HG02642 (cell line): Measurements from ENCODE around the gene B3GALNT2.
A peak's percentile ranks its signal among the peaks of the same experiment; 100 is the strongest.

Experiments used
- ATAC-seq: cut with Tn5 transposase; IDR thresholded peaks from one replicate; pipeline ENCODE4 v1.9.1; 2021; ENCODE audit warnings: mild to moderate bottlenecking; ENCODE audit not compliant: unreplicated experiment, poor library complexity

Gene B3GALNT2

DNA sequence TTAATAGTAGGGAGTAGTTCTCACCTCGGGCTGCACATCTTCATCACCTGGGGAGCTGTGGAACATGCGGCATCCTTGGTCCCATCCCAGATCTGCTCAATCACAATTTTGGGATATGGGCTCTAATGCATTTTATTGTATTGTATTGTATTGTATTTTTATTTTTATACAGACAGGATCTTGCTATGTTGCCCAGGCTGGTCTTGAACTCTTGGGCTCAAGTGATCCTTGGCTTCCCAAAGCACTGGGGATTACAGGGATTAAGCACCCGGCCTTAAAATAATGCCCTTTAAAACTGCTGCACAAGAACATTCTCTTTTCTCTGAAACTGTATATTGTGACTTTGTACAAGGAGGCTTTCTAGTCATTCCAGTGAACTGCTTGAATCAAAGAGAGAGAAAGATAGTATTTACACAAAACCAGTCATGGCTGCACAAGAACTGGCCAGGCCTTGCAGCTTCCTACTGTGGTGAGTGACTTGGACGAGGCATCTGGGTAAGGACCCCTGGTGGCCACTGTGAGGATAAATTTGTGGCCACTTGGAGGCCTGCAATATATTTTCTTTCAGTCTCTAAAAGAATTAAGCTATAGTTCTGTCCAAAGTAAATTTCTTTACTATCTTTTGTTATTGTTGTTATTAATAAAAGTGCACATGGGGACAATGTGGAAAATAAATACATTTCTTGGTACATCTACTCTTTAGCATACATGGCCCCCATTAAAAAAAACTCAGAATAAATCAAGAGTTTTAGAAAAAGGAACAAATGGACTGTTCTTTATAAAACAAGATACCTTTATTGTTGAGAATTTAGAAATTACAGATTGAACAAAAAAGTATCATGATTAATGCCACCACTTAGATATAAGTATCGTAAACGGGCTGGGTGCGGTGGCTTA is 89.0 kb downstream of the B3GALNT2 start:
- ATAC-seq: peak; percentile 71

- no peak for ATAC-seq
Measured at GRCh38 chr1:235411489-235412486, 92.5 kb downstream of the B3GALNT2 start.

- ATAC-seq: no peak
Measured at GRCh38 chr1:235410467-235410866, 93.8 kb downstream of the B3GALNT2 start.

- no peak for ATAC-seq
Measured at GRCh38 chr1:235409042-235409820, 95.0 kb downstream of the B3GALNT2 start.

DNA sequence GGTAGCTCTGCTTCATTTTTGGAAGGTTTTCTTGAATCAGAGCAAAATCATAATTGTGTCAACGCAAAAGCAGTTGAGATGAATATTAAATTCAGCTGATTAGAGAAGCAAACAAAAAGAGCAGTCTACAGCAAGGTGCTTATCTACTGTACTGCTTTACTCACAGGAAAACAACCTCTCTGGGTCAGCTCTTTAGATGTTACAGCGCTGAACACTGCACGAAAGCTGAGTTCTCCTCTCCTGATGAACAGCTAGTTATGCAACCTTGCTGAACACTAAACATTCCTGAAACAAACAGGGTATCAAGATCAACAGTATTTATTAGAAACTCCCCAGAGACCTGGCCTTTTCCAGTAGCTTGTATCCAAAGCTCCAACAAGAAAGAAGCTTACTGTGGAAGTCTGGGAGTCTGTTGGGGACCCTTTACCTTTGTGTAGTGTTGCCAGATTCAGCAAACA is 95.7 kb downstream of the B3GALNT2 start:
- ATAC-seq: no peak

DNA sequence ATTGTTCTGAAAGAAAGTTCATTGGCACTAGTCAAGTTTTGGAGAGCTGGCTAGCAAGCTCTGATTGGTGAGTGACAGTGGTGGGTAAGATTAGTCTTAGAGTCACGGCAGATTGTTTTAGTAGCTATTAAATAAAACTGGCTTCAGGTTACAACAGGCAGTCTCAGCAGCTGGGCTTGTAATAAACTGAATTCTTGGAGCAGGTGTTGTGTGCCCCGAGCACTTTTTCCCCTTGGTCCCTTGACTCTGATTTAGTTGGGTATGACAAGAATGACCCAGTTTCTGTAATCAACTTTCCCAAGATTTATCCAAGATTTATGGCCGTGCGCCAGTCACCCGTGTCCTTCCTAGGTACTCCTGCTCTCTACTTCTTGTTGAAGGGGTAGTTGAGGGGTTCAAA is 96.8 kb downstream of the B3GALNT2 start:
- no peak for ATAC-seq

- no peak for ATAC-seq
Measured at GRCh38 chr1:235404190-235404589, 100.1 kb downstream of the B3GALNT2 start.

DNA sequence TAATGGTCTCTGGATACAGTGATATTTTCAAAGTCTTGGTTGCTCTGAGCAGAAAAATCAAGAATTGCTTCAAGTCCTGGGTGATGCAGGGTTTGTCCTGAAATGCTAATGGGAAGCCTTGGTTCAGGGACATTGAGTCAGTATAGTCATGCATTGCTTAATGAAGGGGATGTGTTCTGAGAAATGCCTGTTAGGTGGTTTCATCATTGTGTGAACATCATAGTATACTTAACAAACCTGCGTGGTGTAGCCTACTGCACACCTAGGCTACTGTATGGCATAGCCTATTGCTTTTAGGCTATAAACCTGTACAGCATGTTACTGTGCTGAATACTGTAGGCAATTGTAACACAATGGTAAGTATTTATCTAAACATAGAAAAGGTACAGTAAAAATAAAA is 100.7 kb downstream of the B3GALNT2 start:
- ATAC-seq: no peak

- no peak for ATAC-seq
Measured at GRCh38 chr1:235402457-235403200, 101.6 kb downstream of the B3GALNT2 start.

DNA sequence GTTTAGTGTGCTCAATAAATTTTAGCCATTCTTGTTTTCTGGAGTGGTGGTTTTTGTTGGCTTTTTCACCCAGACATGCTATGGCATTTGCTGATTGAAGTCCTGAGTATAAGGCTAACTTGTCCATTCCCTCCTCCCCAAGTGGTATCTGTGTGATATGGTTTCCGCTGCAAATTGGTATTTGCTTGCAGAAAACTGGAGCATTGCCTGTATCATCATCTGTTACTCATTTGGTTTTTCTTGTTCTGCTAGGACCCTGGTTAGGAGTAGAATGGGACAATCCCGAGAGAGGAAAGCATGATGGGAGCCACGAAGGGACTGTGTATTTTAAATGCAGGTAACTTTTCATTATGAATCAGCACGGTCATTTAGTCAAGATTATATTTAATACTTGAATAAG is 103.0 kb downstream of the B3GALNT2 start:
- no peak for ATAC-seq
